GM12878 (cell line): ENCODE measurements around the gene AFAP1. TPM values are rescaled to one million over a fixed set of nuclear protein-coding genes. Genes with fewer than 3 reads are reported as not detected.

Source experiments
- ATAC-seq: fragments of 200-7000 bp; cut with Tn5 transposase; 3 replicates; pipeline ENCODE4 v1.9.1; 2020; ENCODE audit warnings: mild to moderate bottlenecking, moderate library complexity
- BruUV-seq: library from RNA; stranded (reverse); fragments of 400-500 nt; replicated peaks from 2 replicates; lab custom pipeline; 2021; lab: Mats Ljungman, UMichigan
- CTCF ChIA-PET: fragments of 300-600 bp; sonication (Branson Sonifier 250); formaldehyde crosslinking; extraction: SDS; loops from one replicate; lab custom pipeline; 2021; ENCODE audit warnings: inconsistent platforms; lab: Yijun Ruan, JAX
- POLR2A ChIA-PET: fragments of 350-600 bp; formaldehyde crosslinking; extraction: SDS; loops from one replicate; lab custom pipeline; 2021; ENCODE audit warnings: inconsistent platforms; lab: Charles Lee
- RAD21 ChIA-PET: fragments of 300-600 bp; sonication (Branson Sonifier 250); formaldehyde crosslinking; loops from one replicate; lab custom pipeline; 2023; ENCODE audit warnings: antibody characterized with exemption; ENCODE audit not compliant: unreplicated experiment; lab: Charles Lee
- SMC1A ChIA-PET: fragments of 300-600 bp; sonication (Branson Sonifier 250); formaldehyde crosslinking; loops from one replicate; lab custom pipeline; 2023; ENCODE audit not compliant: unreplicated experiment, uncharacterized antibody; lab: Charles Lee
- DNase-seq: peaks from one replicate; pipeline ENCODE4 v3.0.0-alpha.2; 2011; ENCODE audit warnings: low read depth, low spot score
- FAIRE-seq: peaks from 3 replicates; lab custom pipeline; 2011; peaks lifted over from hg19 to GRCh38; lab: Jason Lieb, UNC
- H2AFZ ChIP-seq: 2 replicates; pipeline ENCODE4 v1.6.0; 2011; ENCODE audit warnings: low read depth, low read length, control low read depth; ENCODE audit not compliant: control insufficient read depth
- H3K27ac ChIP-seq: 2 replicates; pipeline ENCODE4 v1.5.1; 2011; ENCODE audit warnings: control low read depth; ENCODE audit not compliant: control insufficient read depth, insufficient read depth
- H3K27me3 ChIP-seq, 2 experiments: replicated peaks in 1 of 2; 2 replicates each; pipeline versions ENCODE4 v1.6.0 to v1.6.1; 2011; ENCODE audit warnings: low read length in 1 of 2; ENCODE audit not compliant: control insufficient read depth in 2 of 2, insufficient read depth in 2 of 2
- H3K36me3 ChIP-seq, 2 experiments: 2 replicates each; pipeline ENCODE4 v1.5.1; 2011; ENCODE audit warnings: low read length in 1 of 2; ENCODE audit not compliant: control insufficient read depth in 2 of 2, insufficient read depth in 2 of 2
- H3K4me1 ChIP-seq: 2 replicates; pipeline ENCODE4 v1.6.1; 2011; ENCODE audit warnings: mild to moderate bottlenecking, low read length, moderate library complexity, mixed read lengths; ENCODE audit not compliant: control insufficient read depth, insufficient read depth
- H3K4me2 ChIP-seq: 2 replicates; pipeline ENCODE4 v1.6.0; 2011; ENCODE audit warnings: control low read depth; ENCODE audit not compliant: control insufficient read depth, insufficient read depth
- H3K4me3 ChIP-seq: fragments of 200-600 bp; sonication (generic); 2 replicates; pipeline ENCODE4 v1.5.1; 2016
- H3K79me2 ChIP-seq: 2 replicates; pipeline ENCODE4 v1.6.0; 2011; ENCODE audit warnings: low read length; ENCODE audit not compliant: control insufficient read depth, insufficient read depth
- H3K9ac ChIP-seq: 2 replicates; pipeline ENCODE4 v1.8.0; 2011; ENCODE audit warnings: low read length, control low read depth, mixed read lengths; ENCODE audit not compliant: control insufficient read depth, insufficient read depth
- H3K9me3 ChIP-seq: replicated peaks from 3 replicates; pipeline ENCODE4 v1.5.1; 2011; ENCODE audit warnings: mild to moderate bottlenecking, low read length; ENCODE audit not compliant: control insufficient read depth, insufficient read depth
- H4K20me1 ChIP-seq: 2 replicates; pipeline ENCODE4 v1.6.0; 2011; ENCODE audit not compliant: control insufficient read depth, insufficient read depth
- CEBPB ChIP-seq, 2 experiments: fragments of 150-350 bp in 1 of 2; IDR thresholded peaks; 2 replicates each; pipeline ENCODE4 v1.6.1; 2012 to 2014; ENCODE audit warnings: low read depth in 2 of 2, low read length in 2 of 2, borderline replicate concordance in 1 of 2, inconsistent platforms in 1 of 2
- EED ChIP-seq: sonication (generic); IDR thresholded peaks from 2 replicates; pipeline ENCODE4 v1.6.1; 2016; ENCODE audit warnings: antibody characterized with exemption, low read depth
- NFYA ChIP-seq: IDR thresholded peaks from 2 replicates; pipeline ENCODE4 v1.6.1; 2011; ENCODE audit warnings: low read depth, mild to moderate bottlenecking, low read length, improper control_type of control experiment, borderline replicate concordance
- WRNIP1 ChIP-seq: IDR thresholded peaks from 2 replicates; pipeline ENCODE4 v1.6.1; 2011; ENCODE audit warnings: low read depth, low read length, improper control_type of control experiment, borderline replicate concordance
- ZBED1 ChIP-seq: IDR thresholded peaks from 2 replicates; pipeline ENCODE4 v1.6.1; 2016; ENCODE audit warnings: borderline replicate concordance
- ZBTB4 ChIP-seq: fragments of 450-650 bp; formaldehyde crosslinking; IDR thresholded peaks from 2 replicates; pipeline ENCODE4 v1.4.0; 2022; ENCODE audit warnings: mild to moderate bottlenecking, moderate library complexity
- WGBS: methylation state at CpG from one replicate; pipeline ENCODE4 v1.1.6; 2016; ENCODE audit warnings: low lambda C conversion rate; ENCODE audit not compliant: insufficient replicate concordance, insufficient coverage; ENCODE audit errors: missing lambda C conversion rate; 5-methylcytosine and 5-hydroxymethylcytosine counted together
- in situ Hi-C: fragments of 300-500 bp; cut with MboI; formaldehyde crosslinking; loops from 9 replicates; pipeline ENCODE4 v1.14.3; 2018; ENCODE audit warnings: mixed read lengths
- intact Hi-C: fragments of 100-400 bp; cut with micrococcal nuclease; formaldehyde crosslinking; loops from one replicate; pipeline ENCODE4 v1.14.2; 2022; ENCODE audit not compliant: unreplicated experiment
- polyA plus RNA-seq, 11 experiments: library from polyadenylated mRNA; depleted of rRNA in 4 of 11; unstranded in 6 of 11; stranded (reverse) in 5 of 11; fragments of >200 nt; fragmentation: Nextera tagmentation in 4 of 11; fragmentation: Illumina TruSeq in 1 of 11; extraction: Ambion mirVana in 4 of 11; extraction: Trizol in 1 of 11; gene quantifications; 1 replicate in 1 of 11; 2 replicates in 10 of 11; pipeline versions ENCODE4 v1.2.1 to v1.2.3, GENCODE V29; 2011 to 2016; ENCODE audit warnings: inconsistent platforms in 2 of 11, missing spikeins in 2 of 11, low read depth in 1 of 11
- total RNA-seq, 4 experiments: library from RNA; depleted of rRNA in 3 of 4; stranded (reverse); fragments of >200 nt in 3 of 4; fragmentation: Illumina TruSeq in 1 of 4; extraction: Trizol in 1 of 4; gene quantifications; 2 replicates each; pipeline versions ENCODE4 v1.2.1 to v1.2.3, GENCODE V29; 2013 to 2021
- TF ChIP-seq, protein P1 (sequence below): fragments of 450-650 bp; IDR thresholded peaks from 2 replicates; pipeline ENCODE4 v1.6.1; 2017; ENCODE audit warnings: borderline replicate concordance

Gene AFAP1
- total and polyA plus RNA-seq, 10 of the 15 experiments (the other 5 are each of a cell fraction or from before 2014, with no cell fraction given) = 0.02 to 0.23 (median 0.09) TPM; not detected in 1

- no peak overlapping the region for H3K27ac ChIP-seq
- no peak overlapping the region for H3K4me3 ChIP-seq
- no peak for TF ChIP-seq ZBED1
- TF ChIP-seq, protein P1, sequence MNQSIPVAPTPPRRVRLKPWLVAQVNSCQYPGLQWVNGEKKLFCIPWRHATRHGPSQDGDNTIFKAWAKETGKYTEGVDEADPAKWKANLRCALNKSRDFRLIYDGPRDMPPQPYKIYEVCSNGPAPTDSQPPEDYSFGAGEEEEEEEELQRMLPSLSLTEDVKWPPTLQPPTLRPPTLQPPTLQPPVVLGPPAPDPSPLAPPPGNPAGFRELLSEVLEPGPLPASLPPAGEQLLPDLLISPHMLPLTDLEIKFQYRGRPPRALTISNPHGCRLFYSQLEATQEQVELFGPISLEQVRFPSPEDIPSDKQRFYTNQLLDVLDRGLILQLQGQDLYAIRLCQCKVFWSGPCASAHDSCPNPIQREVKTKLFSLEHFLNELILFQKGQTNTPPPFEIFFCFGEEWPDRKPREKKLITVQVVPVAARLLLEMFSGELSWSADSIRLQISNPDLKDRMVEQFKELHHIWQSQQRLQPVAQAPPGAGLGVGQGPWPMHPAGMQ = no peak
- no peak for TF ChIP-seq ZBTB4
- no peak for TF ChIP-seq EED
- TF ChIP-seq CEBPB (IDR thresholded peaks at IDR 0.05; ENCODE audit: borderline replicate concordance in 1 of 2, low read depth in 2 of 2, low read length in 2 of 2) = no peak
- TF ChIP-seq NFYA = no peak
- no peak for TF ChIP-seq WRNIP1
- no peak overlapping the region for H3K9ac ChIP-seq
- H3K36me3 ChIP-seq = no peaks in the 10 kb centered on the region
- ChIA-PET CTCF (no interaction called here), SMC1A (no interaction called here), POLR2A (no interaction called here), RAD21 (no interaction called here)
- H3K27me3 ChIP-seq = peaks cover 0 to 4% of the 10 kb centered on the region in 2 experiments; a peak in 2 of 4 replicates
- no peaks in the 10 kb centered on the region for H3K4me1 ChIP-seq
- in situ Hi-C loops = no loop called here
- no peaks in the 10 kb centered on the region for H4K20me1 ChIP-seq
- H3K79me2 ChIP-seq = no peaks in the 10 kb centered on the region
- no peak overlapping the region for H3K4me2 ChIP-seq
- no peaks in the 10 kb centered on the region for H3K9me3 ChIP-seq
- intact Hi-C loops = no loop called here
- no TSS peak for BruUV-seq
- DNase-seq = no peak
- WGBS = 20% methylated on average over 13 of the region's 13 CpGs
- no peak overlapping the region for H2AFZ ChIP-seq
- ATAC-seq = no peak
- no peak for FAIRE-seq
Measured at GRCh38 chr4:7721984-7722551, 217.6 kb downstream of the AFAP1 start.
